ENCODE results near the gene TCF15. TPM values are rescaled to one million over a fixed set of nuclear protein-coding genes. Genes with fewer than 3 reads are reported as not detected.

Gene TCF15
- total and polyA plus RNA-seq, 8 donors, result 0.18 to 2.4 (median 1.5) TPM

GRCh38 chr20:641516-641875 lies 31.4 kb upstream of the TCF15 start:
- no peak for TF ChIP-seq CTCF (IDR thresholded peaks at IDR 0.05)
- no peaks in the 10 kb centered on the region for H3K9me3 ChIP-seq
- H3K4me3 ChIP-seq, result no peak overlapping the region
- intact Hi-C loops (cut with DNase I), result loop anchor here in 1 of 2 donors (5.0 kb wide), 1 partner anchor 79 kb away; no protein-coding TSS in a partner anchor
- DNase-seq, result no peak
- H3K27me3 ChIP-seq, result peaks cover 0 to 20% of the 10 kb centered on the region in 2 donors
- no peak overlapping the region for H3K27ac ChIP-seq
- no peaks in the 10 kb centered on the region for H3K36me3 ChIP-seq
- H3K4me1 ChIP-seq, result peaks cover 0 to 16% of the 10 kb centered on the region in 2 donors
- no peak for ATAC-seq

- no peak for DNase-seq
- TF ChIP-seq CTCF (IDR thresholded peaks at IDR 0.05), result no peak
- H3K36me3 ChIP-seq, result no peaks in the 10 kb centered on the region
- H3K4me1 ChIP-seq, result peaks cover 0 to 14% of the 10 kb centered on the region in 2 donors
- no peaks in the 10 kb centered on the region for H3K9me3 ChIP-seq
- H3K27ac ChIP-seq, result no peak overlapping the region
- no peak for ATAC-seq
- H3K4me3 ChIP-seq, result no peak overlapping the region
- peaks cover 0 to 20% of the 10 kb centered on the region in 2 donors for H3K27me3 ChIP-seq
- intact Hi-C loops (cut with DNase I), result loop anchor here in 1 of 2 donors (5.0 kb wide), 1 partner anchor 79 kb away; no protein-coding TSS in a partner anchor
Measured at GRCh38 chr20:640674-641515, 30.8 kb upstream of the TCF15 start.

DNA sequence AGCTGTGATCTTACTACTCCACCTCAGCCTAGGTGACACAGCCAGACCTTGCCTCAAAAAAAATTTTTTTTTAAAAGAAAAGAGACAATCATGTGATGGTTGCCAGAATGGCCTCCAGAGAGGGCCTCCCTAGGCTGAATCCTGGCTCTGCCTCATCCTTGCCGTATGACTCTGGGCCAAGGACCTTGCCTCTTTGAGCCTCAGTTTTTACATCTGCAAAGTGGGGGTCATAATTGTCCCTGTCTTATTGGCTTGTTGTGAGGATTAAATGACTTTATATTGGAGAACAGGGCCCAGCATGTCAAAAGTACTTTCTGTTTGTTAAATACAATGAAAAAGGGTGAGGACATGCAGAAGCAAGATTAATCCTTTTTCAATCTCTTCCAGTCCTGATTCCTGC lies 28.5 kb upstream of the TCF15 start:
- peaks cover 0 to 19% of the 10 kb centered on the region in 2 donors for H3K27me3 ChIP-seq
- H3K27ac ChIP-seq, result no peak overlapping the region
- peaks cover 0 to 6% of the 10 kb centered on the region in 2 donors for H3K4me1 ChIP-seq
- no peaks in the 10 kb centered on the region for H3K36me3 ChIP-seq
- no peak overlapping the region for H3K4me3 ChIP-seq
- DNase-seq, result no peak
- no peaks in the 10 kb centered on the region for H3K9me3 ChIP-seq
- no peak for ATAC-seq
- TF ChIP-seq CTCF (IDR thresholded peaks at IDR 0.05), result no peak
- intact Hi-C loops (cut with DNase I), result no loop called here

GRCh38 chr20:637559-637958 lies 27.4 kb upstream of the TCF15 start:
- Histone ChIP-seq H3K4me1 (peaks cover 0 to 3% of the 10 kb centered on the region in 2 donors), H3K36me3 (no peaks in the 10 kb centered on the region), H3K27ac (no peak overlapping the region), H3K27me3 (peaks cover 0 to 10% of the 10 kb centered on the region in 2 donors), H3K9me3 (no peaks in the 10 kb centered on the region), H3K4me3 (no peak overlapping the region)
- no peak for TF ChIP-seq CTCF (IDR thresholded peaks at IDR 0.05)
- no peak for ATAC-seq
- intact Hi-C loops (cut with DNase I), result no loop called here
- DNase-seq, result no peak

DNA sequence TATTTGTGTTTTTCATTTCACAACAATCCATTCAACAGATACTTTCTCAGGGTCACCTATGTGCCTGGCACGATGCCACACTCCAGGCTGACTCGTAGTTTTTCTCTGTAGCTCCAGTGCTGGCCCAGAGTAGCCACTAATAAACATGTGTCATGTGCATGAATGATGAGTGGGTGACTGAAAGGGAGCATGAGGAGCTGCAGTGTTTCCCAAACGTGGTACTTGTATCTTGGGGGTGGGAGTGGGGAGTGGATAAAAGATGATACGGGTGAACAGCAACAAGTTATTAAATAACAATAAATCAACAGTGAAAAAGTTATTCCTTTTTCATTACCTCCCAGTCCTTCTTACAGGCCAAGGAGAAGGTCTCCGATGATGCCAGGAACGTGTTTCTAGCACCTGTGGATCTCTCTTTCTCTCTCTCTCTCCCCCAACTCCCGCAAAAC lies 25.8 kb upstream of the TCF15 start:
- Histone ChIP-seq H3K27ac (no peak overlapping the region), H3K27me3 (peaks cover 0 to 6% of the 10 kb centered on the region in 2 donors), H3K4me1 (no peaks in the 10 kb centered on the region), H3K36me3 (no peaks in the 10 kb centered on the region), H3K4me3 (no peak overlapping the region), H3K9me3 (no peaks in the 10 kb centered on the region)
- intact Hi-C loops (cut with DNase I), result no loop called here
- DNase-seq, result no peak
- TF ChIP-seq CTCF (IDR thresholded peaks at IDR 0.05), result no peak
- ATAC-seq, result no peak
